Fibroblast of peridontal ligament (primary cell): ENCODE results near the gene ZBTB25.
"Not testable (repeated sequence)": the region's sequence is repeated elsewhere in the genome, so short reads cannot be mapped to it uniquely, and the experiment has no call there.

Source experiments
- DNase-seq: peaks from one replicate; pipeline ENCODE4 v3.0.0-alpha.2; 2010; ENCODE audit errors: extremely low read depth

ZBTB25 gene

GRCh38 chr14:64503434-64504309, at the start of gene ZBTB25:
Gene ZBTB25 (minus strand): TSS chr14:64503838. CDS start chr14:64490533, 13,305 bp downstream.
- peak; percentile 89 for DNase-seq

GRCh38 chr14:64550621-64551333, 47.1 kb upstream of the ZBTB25 start:
- DNase-seq: no peak

GRCh38 chr14:64549791-64550620, 46.4 kb upstream of the ZBTB25 start, which contains the start of gene PPP1R36:
Gene PPP1R36 (plus strand): TSS chr14:64549961. CDS start chr14:64549998, 37 bp downstream.
- DNase-seq: no peak

GRCh38 chr14:64549016-64549415, 45.4 kb upstream of the ZBTB25 start:
- DNase-seq: peak; percentile 36

GRCh38 chr14:64544607-64545312, 41.1 kb upstream of the ZBTB25 start:
- no peak for DNase-seq

GRCh38 chr14:64542836-64543201, 39.2 kb upstream of the ZBTB25 start:
- no peak for DNase-seq

GRCh38 chr14:64541972-64542835, 38.6 kb upstream of the ZBTB25 start:
- DNase-seq: no peak

- no peak for DNase-seq
Measured at GRCh38 chr14:64541261-64541971, 37.8 kb upstream of the ZBTB25 start.

GRCh38 chr14:64540208-64541202, 36.9 kb upstream of the ZBTB25 start, which contains the start of gene HSPA2:
Gene HSPA2 (plus strand): TSS chr14:64540741. CDS start chr14:64540850, 109 bp downstream.
- peak; percentile 99 for DNase-seq

- peak; percentile 20 for DNase-seq
Measured at GRCh38 chr14:64536488-64537245, 33.0 kb upstream of the ZBTB25 start.

- DNase-seq: no peak
Measured at GRCh38 chr14:64531567-64531966, 27.9 kb upstream of the ZBTB25 start.

GRCh38 chr14:64525354-64525753, 21.7 kb upstream of the ZBTB25 start:
- DNase-seq: no peak

- DNase-seq: no peak
Measured at GRCh38 chr14:64522591-64523355, 19.1 kb upstream of the ZBTB25 start.

- no peak for DNase-seq
Measured at GRCh38 chr14:64520699-64521098, 17.1 kb upstream of the ZBTB25 start.

GRCh38 chr14:64518229-64518628, 14.6 kb upstream of the ZBTB25 start:
- DNase-seq: no peak

GRCh38 chr14:64517667-64518066, 14.0 kb upstream of the ZBTB25 start:
- not testable (repeated sequence) for DNase-seq

GRCh38 chr14:64516969-64517368, 13.3 kb upstream of the ZBTB25 start:
- no peak for DNase-seq
